Measurements from ENCODE around the gene TMPRSS9.
"Not testable (repeated sequence)": the region's sequence is repeated elsewhere in the genome, so short reads cannot be mapped to it uniquely, and the experiment has no call there.

Gene TMPRSS9

GRCh38 chr19:2362046-2362969, 2.2 kb downstream of the TMPRSS9 start:
- FAIRE-seq = no peak

GRCh38 chr19:2362970-2363300, 2.9 kb downstream of the TMPRSS9 start:
- no peak for FAIRE-seq

GRCh38 chr19:2363419-2363818, 3.4 kb downstream of the TMPRSS9 start:
- FAIRE-seq = no peak

GRCh38 chr19:2365201-2365970, 5.3 kb downstream of the TMPRSS9 start:
- FAIRE-seq = no peak

GRCh38 chr19:2371656-2372055, 11.6 kb downstream of the TMPRSS9 start:
- no peak for FAIRE-seq

- no peak for FAIRE-seq
Observed at GRCh38 chr19:2372076-2372612, 12.1 kb downstream of the TMPRSS9 start.

GRCh38 chr19:2374808-2375207, 14.7 kb downstream of the TMPRSS9 start:
- FAIRE-seq = no peak

- no peak for FAIRE-seq
Observed at GRCh38 chr19:2375353-2376121, 15.5 kb downstream of the TMPRSS9 start.

- no peak for FAIRE-seq
Observed at GRCh38 chr19:2376784-2377519, 16.9 kb downstream of the TMPRSS9 start.

GRCh38 chr19:2380567-2380966, 20.5 kb downstream of the TMPRSS9 start:
- no peak for FAIRE-seq

GRCh38 chr19:2381148-2381820, 21.2 kb downstream of the TMPRSS9 start:
- no peak for FAIRE-seq

- no peak for FAIRE-seq
Observed at GRCh38 chr19:2382530-2383222, 22.6 kb downstream of the TMPRSS9 start.

GRCh38 chr19:2385053-2385721, 25.1 kb downstream of the TMPRSS9 start:
- no peak for FAIRE-seq

GRCh38 chr19:2387367-2388288, 27.6 kb downstream of the TMPRSS9 start:
- no peak for FAIRE-seq

- no peak for FAIRE-seq
Observed at GRCh38 chr19:2389594-2389993, 29.5 kb downstream of the TMPRSS9 start.

GRCh38 chr19:2391118-2391725, 31.2 kb downstream of the TMPRSS9 start:
- FAIRE-seq = peak; percentile 91

GRCh38 chr19:2392366-2392765, 32.3 kb downstream of the TMPRSS9 start:
- FAIRE-seq = no peak

GRCh38 chr19:2392899-2393298, 32.8 kb downstream of the TMPRSS9 start:
- FAIRE-seq = not testable (repeated sequence)

- FAIRE-seq = no peak
Observed at GRCh38 chr19:2394054-2394441, 34.0 kb downstream of the TMPRSS9 start.
